Neural progenitor cell (in vitro differentiated cells): Measurements from ENCODE around the gene IFT172. TPM values are rescaled to one million over a fixed set of nuclear protein-coding genes. Genes with fewer than 3 reads are reported as not detected.

Source experiments
- DNase-seq: peaks from one replicate; pipeline ENCODE4 v3.0.0-alpha.2; 2016; ENCODE audit warnings: low spot score
- H2AFZ ChIP-seq: fragments of 200-600 bp; sonication (generic); replicated peaks from 2 replicates; pipeline ENCODE4 v1.6.1; 2016; ENCODE audit warnings: antibody characterized with exemption
- H3F3A ChIP-seq: fragments of 200-600 bp; sonication (generic); 2 replicates; pipeline ENCODE4 v1.6.1; 2016; ENCODE audit warnings: antibody characterized with exemption, low read depth
- H3K27ac ChIP-seq: fragments of 200-600 bp; sonication (generic); 2 replicates; pipeline ENCODE4 v1.5.1; 2016; ENCODE audit warnings: mild to moderate bottlenecking
- H3K27me3 ChIP-seq: fragments of 200-600 bp; sonication (generic); 2 replicates; pipeline ENCODE4 v1.6.1; 2016; ENCODE audit warnings: mild to moderate bottlenecking, moderate library complexity
- H3K36me3 ChIP-seq: fragments of 200-600 bp; sonication (generic); 2 replicates; pipeline ENCODE4 v1.5.1; 2016
- H3K4me1 ChIP-seq: fragments of 200-600 bp; sonication (generic); 2 replicates; pipeline ENCODE4 v1.6.1; 2016; ENCODE audit warnings: mixed run types
- H3K4me2 ChIP-seq: fragments of 200-600 bp; sonication (generic); 2 replicates; pipeline ENCODE4 v1.6.1; 2016
- H3K4me3 ChIP-seq: fragments of 200-600 bp; sonication (generic); 2 replicates; pipeline ENCODE4 v1.5.1; 2016
- H3K79me2 ChIP-seq: fragments of 200-600 bp; sonication (generic); 2 replicates; pipeline ENCODE4 v1.6.1; 2016; ENCODE audit warnings: low read depth
- H3K9ac ChIP-seq: fragments of 200-600 bp; sonication (generic); 2 replicates; pipeline ENCODE4 v1.6.1; 2016
- H3K9me3 ChIP-seq: fragments of 200-600 bp; sonication (generic); 2 replicates; pipeline ENCODE4 v1.5.1; 2016; ENCODE audit warnings: low read depth
- H4K20me1 ChIP-seq: fragments of 200-600 bp; sonication (generic); 2 replicates; pipeline ENCODE4 v1.6.1; 2016; ENCODE audit warnings: low read depth
- H3K27ac Mint-ChIP-seq: 3 replicates; pipeline ENCODE4 v1.8.0; 2021; ENCODE audit warnings: mixed read lengths
- H3K27me3 Mint-ChIP-seq: 2 replicates; pipeline ENCODE4 v1.8.0; 2022; ENCODE audit warnings: low read depth, mild to moderate bottlenecking, inconsistent platforms, moderate library complexity, mixed read lengths; ENCODE audit not compliant: insufficient read depth
- H3K36me3 Mint-ChIP-seq: 3 replicates; pipeline ENCODE4 v1.8.0; 2021; ENCODE audit warnings: mixed read lengths
- H3K4me1 Mint-ChIP-seq: 3 replicates; pipeline ENCODE4 v1.8.0; 2021; ENCODE audit warnings: mixed read lengths
- H3K4me3 Mint-ChIP-seq: 3 replicates; pipeline ENCODE4 v1.8.0; 2021; ENCODE audit warnings: mild to moderate bottlenecking, moderate library complexity, mixed read lengths
- H3K9me3 Mint-ChIP-seq: 3 replicates; pipeline ENCODE4 v1.8.0; 2020; ENCODE audit warnings: mixed read lengths
- EZH2 ChIP-seq: fragments of 200-600 bp; sonication (generic); IDR thresholded peaks from 2 replicates; pipeline ENCODE4 v1.6.1; 2017; ENCODE audit warnings: antibody characterized with exemption, mild to moderate bottlenecking, moderate library complexity
- EZH2phosphoT487 ChIP-seq: fragments of 200-600 bp; sonication (generic); IDR thresholded peaks from 2 replicates; pipeline ENCODE4 v1.6.1; 2017; ENCODE audit warnings: antibody characterized with exemption
- total RNA-seq: library from RNA; depleted of rRNA; stranded (reverse); fragments of >200 nt; gene quantifications from 2 replicates; pipeline ENCODE4 v1.2.3, GENCODE V29; 2015; ENCODE audit warnings: low replicate concordance
- TF ChIP-seq, protein P1 (sequence below): fragments of 200-600 bp; sonication (generic); IDR thresholded peaks from 2 replicates; pipeline ENCODE4 v1.5.1; 2017; ENCODE audit warnings: antibody characterized with exemption, mild to moderate bottlenecking

IFT172 gene
- total RNA-seq, 1 donor from 2014 or later, result 20.3 TPM

DNA sequence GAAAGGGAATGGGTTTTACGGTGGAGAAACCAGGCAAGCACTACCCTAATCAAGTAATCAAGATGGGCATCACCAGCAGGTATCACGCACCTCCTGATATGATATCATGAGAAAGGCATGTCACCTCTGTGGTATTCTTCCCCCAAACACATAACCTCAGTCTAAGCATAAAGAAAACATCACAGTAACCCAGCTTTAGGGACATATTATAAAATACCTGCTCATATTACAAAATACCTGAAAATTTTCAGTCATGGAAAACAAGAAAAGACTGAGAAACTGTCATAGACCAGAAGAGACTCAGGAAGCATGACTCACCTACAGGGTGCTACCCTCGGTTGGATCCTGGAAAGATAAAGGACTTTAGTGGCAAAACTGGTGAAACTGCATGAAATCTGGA lies 37.6 kb upstream of the IFT172 start:
- no peaks in the 10 kb centered on the region for H3K27me3 Mint-ChIP-seq
- no peaks in the 10 kb centered on the region for H3K79me2 ChIP-seq

DNA sequence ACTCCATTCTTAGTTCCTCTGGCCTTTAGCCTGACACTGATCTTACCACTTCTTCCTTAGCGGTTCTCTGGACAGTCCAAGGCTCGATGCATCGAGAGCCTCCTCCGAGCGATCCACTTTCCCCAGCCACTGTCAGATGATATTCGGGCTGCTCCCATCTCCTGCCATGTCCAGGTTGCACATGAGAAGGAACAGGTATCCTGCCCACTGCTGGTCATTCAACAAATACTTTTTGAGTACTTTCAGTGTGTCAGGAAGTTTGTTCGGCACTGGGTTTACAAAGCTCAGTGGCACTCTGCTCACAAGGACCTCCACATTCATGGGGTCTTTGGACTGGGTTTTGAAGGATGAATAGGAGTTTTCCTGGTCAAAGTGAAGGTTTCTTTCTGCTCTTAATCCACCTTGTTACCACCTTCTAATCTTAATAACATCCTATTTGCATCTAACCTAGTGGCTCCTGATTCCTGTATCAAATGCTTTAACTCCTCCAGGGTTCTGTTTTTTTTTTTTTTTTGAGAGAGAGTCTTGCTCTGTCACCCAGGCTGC lies 32.9 kb upstream of the IFT172 start:
- TF ChIP-seq, protein P1, sequence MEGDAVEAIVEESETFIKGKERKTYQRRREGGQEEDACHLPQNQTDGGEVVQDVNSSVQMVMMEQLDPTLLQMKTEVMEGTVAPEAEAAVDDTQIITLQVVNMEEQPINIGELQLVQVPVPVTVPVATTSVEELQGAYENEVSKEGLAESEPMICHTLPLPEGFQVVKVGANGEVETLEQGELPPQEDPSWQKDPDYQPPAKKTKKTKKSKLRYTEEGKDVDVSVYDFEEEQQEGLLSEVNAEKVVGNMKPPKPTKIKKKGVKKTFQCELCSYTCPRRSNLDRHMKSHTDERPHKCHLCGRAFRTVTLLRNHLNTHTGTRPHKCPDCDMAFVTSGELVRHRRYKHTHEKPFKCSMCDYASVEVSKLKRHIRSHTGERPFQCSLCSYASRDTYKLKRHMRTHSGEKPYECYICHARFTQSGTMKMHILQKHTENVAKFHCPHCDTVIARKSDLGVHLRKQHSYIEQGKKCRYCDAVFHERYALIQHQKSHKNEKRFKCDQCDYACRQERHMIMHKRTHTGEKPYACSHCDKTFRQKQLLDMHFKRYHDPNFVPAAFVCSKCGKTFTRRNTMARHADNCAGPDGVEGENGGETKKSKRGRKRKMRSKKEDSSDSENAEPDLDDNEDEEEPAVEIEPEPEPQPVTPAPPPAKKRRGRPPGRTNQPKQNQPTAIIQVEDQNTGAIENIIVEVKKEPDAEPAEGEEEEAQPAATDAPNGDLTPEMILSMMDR, result no peak
- TF ChIP-seq EZH2phosphoT487 (no peak), EZH2 (no peak)
- H3K4me3 ChIP-seq, result no peak overlapping the region
- no peak overlapping the region for H2AFZ ChIP-seq
- H3K9me3 ChIP-seq, result no peaks in the 10 kb centered on the region
- no peak for DNase-seq
- H3K4me2 ChIP-seq, result no peak overlapping the region
- no peaks in the 10 kb centered on the region for H3F3A ChIP-seq
- no peaks in the 10 kb centered on the region for H3K27me3 Mint-ChIP-seq
- no peaks in the 10 kb centered on the region for H3K4me1 ChIP-seq
- no peak overlapping the region for H3K27ac Mint-ChIP-seq
- no peaks in the 10 kb centered on the region for H3K27me3 ChIP-seq
- H3K4me3 Mint-ChIP-seq, result no peak overlapping the region
- H3K79me2 ChIP-seq, result no peaks in the 10 kb centered on the region
- H3K9ac ChIP-seq, result no peak overlapping the region
- no peaks in the 10 kb centered on the region for H4K20me1 ChIP-seq
- H3K9me3 Mint-ChIP-seq, result no peaks in the 10 kb centered on the region
- H3K4me1 Mint-ChIP-seq, result no peaks in the 10 kb centered on the region
- H3K27ac ChIP-seq, result no peak overlapping the region
- H3K36me3 Mint-ChIP-seq, result no peaks in the 10 kb centered on the region
- no peaks in the 10 kb centered on the region for H3K36me3 ChIP-seq

More for the DNA sequence above, 37.6 kb upstream of the IFT172 start:
- Mint-ChIP-seq H3K36me3 (no peaks in the 10 kb centered on the region), H3K4me1 (no peaks in the 10 kb centered on the region), H3K9me3 (peaks cover 2% of the 10 kb centered on the region), H3K4me3 (no peak overlapping the region), H3K27ac (no peak overlapping the region)
- Histone ChIP-seq H3K9ac (no peak overlapping the region), H4K20me1 (no peaks in the 10 kb centered on the region), H3K9me3 (no peaks in the 10 kb centered on the region), H3K4me2 (no peak overlapping the region), H3K4me3 (no peak overlapping the region), H3K27ac (no peak overlapping the region), H3F3A (no peaks in the 10 kb centered on the region), H3K4me1 (no peaks in the 10 kb centered on the region), H3K36me3 (no peaks in the 10 kb centered on the region), H3K27me3 (no peaks in the 10 kb centered on the region), H2AFZ (no peak overlapping the region)
- TF ChIP-seq EZH2 (no peak), EZH2phosphoT487 (no peak)
- TF ChIP-seq, protein P1, result no peak
- no peak for DNase-seq

DNA sequence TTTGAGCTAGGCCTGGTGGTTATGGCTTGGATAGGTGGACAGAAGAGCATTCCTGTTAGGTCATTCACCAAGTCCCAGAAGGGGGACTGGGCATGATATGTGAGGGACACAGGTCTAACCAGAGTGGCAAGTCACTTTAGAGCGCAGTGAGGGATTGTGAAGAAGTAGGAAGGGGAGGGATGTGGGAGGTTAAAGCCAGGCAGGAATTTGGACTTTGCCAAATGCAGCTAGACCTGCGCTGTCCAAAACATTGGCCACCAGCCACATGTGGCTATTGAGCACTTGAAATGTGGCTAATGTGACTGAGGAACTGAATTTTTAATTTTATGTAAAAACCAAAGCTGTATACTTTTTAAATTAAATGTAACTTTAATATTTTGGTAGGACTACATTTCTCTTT lies 30.8 kb upstream of the IFT172 start:
- no peak overlapping the region for H2AFZ ChIP-seq
- Mint-ChIP-seq H3K4me1 (no peaks in the 10 kb centered on the region), H3K9me3 (no peaks in the 10 kb centered on the region)

More for the DNA sequence above, 30.8 kb upstream of the IFT172 start:
- H3K9ac ChIP-seq, result no peak overlapping the region
- no peaks in the 10 kb centered on the region for H3K79me2 ChIP-seq
- no peaks in the 10 kb centered on the region for H3K4me1 ChIP-seq
- H3K36me3 Mint-ChIP-seq, result no peaks in the 10 kb centered on the region
- no peak overlapping the region for H3K4me3 ChIP-seq
- TF ChIP-seq EZH2phosphoT487, result no peak
- TF ChIP-seq, protein P1, result no peak
- TF ChIP-seq EZH2, result no peak
- no peak overlapping the region for H3K27ac Mint-ChIP-seq
- H3K27me3 Mint-ChIP-seq, result no peaks in the 10 kb centered on the region
- H3K27ac ChIP-seq, result no peak overlapping the region
- H3F3A ChIP-seq, result no peaks in the 10 kb centered on the region
- H3K27me3 ChIP-seq, result no peaks in the 10 kb centered on the region
- no peak overlapping the region for H3K4me2 ChIP-seq
- no peak for DNase-seq
- no peaks in the 10 kb centered on the region for H3K9me3 ChIP-seq
- no peak overlapping the region for H3K4me3 Mint-ChIP-seq
- H4K20me1 ChIP-seq, result no peaks in the 10 kb centered on the region
- H3K36me3 ChIP-seq, result no peaks in the 10 kb centered on the region
